Measurements from ENCODE around the gene PANK4. TPM values are rescaled to one million over a fixed set of nuclear protein-coding genes. Genes with fewer than 3 reads are reported as not detected.
A peak's percentile ranks its signal among the peaks of the same experiment; 100 is the strongest.

Gene PANK4
- total RNA-seq, 1 donor from 2014 or later = 26.3 TPM

DNA sequence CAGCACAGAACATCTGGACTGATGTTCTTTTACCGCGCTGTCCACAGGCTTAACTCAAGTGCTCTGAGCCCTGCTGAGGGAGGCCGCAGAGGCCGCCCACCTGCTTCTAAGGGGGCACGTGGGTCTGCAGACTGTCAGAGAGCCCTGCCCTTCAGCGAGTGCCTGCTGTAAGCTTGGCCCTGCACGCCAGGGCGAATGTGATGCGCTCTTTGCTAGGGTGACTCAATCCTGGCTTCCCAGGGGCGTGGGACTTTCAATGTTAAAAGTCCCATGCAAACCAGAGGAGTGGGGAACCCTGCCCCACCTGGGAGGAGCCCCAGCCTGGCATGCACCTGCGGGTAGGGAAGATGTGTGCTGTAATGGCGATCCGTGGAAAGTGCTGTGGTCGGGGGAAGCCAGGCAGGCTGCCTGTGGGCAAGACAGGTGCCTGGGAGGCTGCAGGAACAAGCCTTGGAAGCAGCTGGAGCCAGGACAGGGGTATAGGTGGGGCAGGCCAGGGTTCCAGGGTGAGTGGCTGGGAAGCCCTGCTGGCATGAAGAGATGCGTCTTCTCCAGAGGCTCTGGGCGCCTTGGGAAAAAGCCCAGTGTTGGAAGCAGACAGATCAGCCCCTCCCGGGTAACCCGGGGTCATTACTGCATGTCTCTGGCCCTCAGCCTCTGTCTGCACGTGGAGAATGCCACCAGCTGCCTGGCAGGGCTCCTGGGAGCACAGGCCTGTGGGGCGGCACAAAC, 594 bp upstream of the PANK4 start:
- Histone ChIP-seq H3K9me3 (ENCODE audit: insufficient read depth, low read depth, low read length) (no peaks in the 10 kb centered on the region), H3K79me2 (ENCODE audit: insufficient read depth, low read length) (peaks cover 40% of the 10 kb centered on the region), H3K4me3 (ENCODE audit: insufficient read depth, low read depth, low read length) (no peak overlapping the region), H3K27me3 (ENCODE audit: insufficient read depth, low read length) (peaks cover 6% of the 10 kb centered on the region), H2AFZ (ENCODE audit: low read depth, low read length) (peak overlapping the region; percentile 40), H3K9ac (ENCODE audit: low read length) (no peak overlapping the region), H3K4me2 (ENCODE audit: low read length) (peak overlapping the region; percentile 99), H4K20me1 (ENCODE audit: insufficient read depth, low read length) (peaks cover 40% of the 10 kb centered on the region), H3K4me1 (ENCODE audit: insufficient read depth, low read length) (peaks cover 40% of the 10 kb centered on the region), H3K36me3 (ENCODE audit: insufficient read depth, low read length) (peaks cover 3% of the 10 kb centered on the region), H3K27ac (ENCODE audit: low read depth, low read length) (no peak overlapping the region)
- H3K36me3 Mint-ChIP-seq (ENCODE audit: low read depth, unreplicated experiment) = peaks cover 2% of the 10 kb centered on the region
- no peaks in the 10 kb centered on the region for H3K9me3 Mint-ChIP-seq (ENCODE audit: unreplicated experiment)
- TF ChIP-seq, protein P1, sequence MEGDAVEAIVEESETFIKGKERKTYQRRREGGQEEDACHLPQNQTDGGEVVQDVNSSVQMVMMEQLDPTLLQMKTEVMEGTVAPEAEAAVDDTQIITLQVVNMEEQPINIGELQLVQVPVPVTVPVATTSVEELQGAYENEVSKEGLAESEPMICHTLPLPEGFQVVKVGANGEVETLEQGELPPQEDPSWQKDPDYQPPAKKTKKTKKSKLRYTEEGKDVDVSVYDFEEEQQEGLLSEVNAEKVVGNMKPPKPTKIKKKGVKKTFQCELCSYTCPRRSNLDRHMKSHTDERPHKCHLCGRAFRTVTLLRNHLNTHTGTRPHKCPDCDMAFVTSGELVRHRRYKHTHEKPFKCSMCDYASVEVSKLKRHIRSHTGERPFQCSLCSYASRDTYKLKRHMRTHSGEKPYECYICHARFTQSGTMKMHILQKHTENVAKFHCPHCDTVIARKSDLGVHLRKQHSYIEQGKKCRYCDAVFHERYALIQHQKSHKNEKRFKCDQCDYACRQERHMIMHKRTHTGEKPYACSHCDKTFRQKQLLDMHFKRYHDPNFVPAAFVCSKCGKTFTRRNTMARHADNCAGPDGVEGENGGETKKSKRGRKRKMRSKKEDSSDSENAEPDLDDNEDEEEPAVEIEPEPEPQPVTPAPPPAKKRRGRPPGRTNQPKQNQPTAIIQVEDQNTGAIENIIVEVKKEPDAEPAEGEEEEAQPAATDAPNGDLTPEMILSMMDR (IDR thresholded peaks at IDR 0.05; ENCODE audit: insufficient read depth, low read depth, low read length) = no peak
- TF ChIP-seq EZH2 (IDR thresholded peaks at IDR 0.05; ENCODE audit: insufficient read depth, low read length) = no peak
- H3K4me1 Mint-ChIP-seq (ENCODE audit: low read depth, unreplicated experiment) = peaks cover 14% of the 10 kb centered on the region
- DNase-seq (ENCODE audit: low read depth) (peak; percentile 29), FAIRE-seq (no peak)
- H3K27me3 Mint-ChIP-seq (ENCODE audit: low read depth, unreplicated experiment) = peaks cover 18% of the 10 kb centered on the region
- peak overlapping the region; percentile 13 for H3K27ac Mint-ChIP-seq (ENCODE audit: unreplicated experiment)
- H3K4me3 Mint-ChIP-seq (ENCODE audit: unreplicated experiment) = peak overlapping the region; percentile 47

DNA sequence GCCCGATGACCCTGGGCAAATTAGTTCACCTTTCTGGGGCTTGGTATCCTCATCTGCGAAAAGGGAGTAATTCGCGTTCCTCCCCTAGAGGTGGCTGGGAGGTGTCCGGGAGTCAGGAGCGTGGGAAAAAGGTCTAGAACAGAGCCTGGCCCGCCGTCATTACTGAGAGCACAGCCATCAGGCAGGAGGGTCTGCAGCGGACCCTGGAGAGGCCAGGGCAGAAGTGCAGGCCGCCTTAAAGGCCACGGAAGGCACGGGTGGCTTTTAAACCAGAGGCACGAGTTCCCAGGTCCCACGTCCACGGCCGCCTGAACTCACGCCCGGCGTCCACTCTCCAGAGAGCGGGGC, 850 bp downstream of the PANK4 start:
- no peaks in the 10 kb centered on the region for H3K9me3 ChIP-seq (ENCODE audit: insufficient read depth, low read depth, low read length)
- peaks cover 3% of the 10 kb centered on the region for H3K36me3 ChIP-seq (ENCODE audit: insufficient read depth, low read length)
- peaks cover 54% of the 10 kb centered on the region for H3K79me2 ChIP-seq (ENCODE audit: insufficient read depth, low read length)
- Mint-ChIP-seq H3K4me1 (ENCODE audit: low read depth, unreplicated experiment) (peaks cover 14% of the 10 kb centered on the region), H3K9me3 (ENCODE audit: unreplicated experiment) (no peaks in the 10 kb centered on the region), H3K27ac (ENCODE audit: unreplicated experiment) (no peak overlapping the region), H3K36me3 (ENCODE audit: low read depth, unreplicated experiment) (peaks cover 5% of the 10 kb centered on the region), H3K4me3 (ENCODE audit: unreplicated experiment) (peak overlapping the region; percentile 89), H3K27me3 (ENCODE audit: low read depth, unreplicated experiment) (peaks cover 9% of the 10 kb centered on the region)
- peak overlapping the region; percentile 68 for H3K27ac ChIP-seq (ENCODE audit: low read depth, low read length)
- peak overlapping the region; percentile 39 for H2AFZ ChIP-seq (ENCODE audit: low read depth, low read length)
- peak overlapping the region; percentile 91 for H3K4me3 ChIP-seq (ENCODE audit: insufficient read depth, low read depth, low read length)
- peaks cover 54% of the 10 kb centered on the region for H4K20me1 ChIP-seq (ENCODE audit: insufficient read depth, low read length)
- no peak for TF ChIP-seq EZH2 (IDR thresholded peaks at IDR 0.05; ENCODE audit: insufficient read depth, low read length)
- TF ChIP-seq, protein P1 (IDR thresholded peaks at IDR 0.05; ENCODE audit: insufficient read depth, low read depth, low read length) = no peak
- peaks cover 35% of the 10 kb centered on the region for H3K4me1 ChIP-seq (ENCODE audit: insufficient read depth, low read length)
- H3K27me3 ChIP-seq (ENCODE audit: insufficient read depth, low read length) = no peaks in the 10 kb centered on the region
- FAIRE-seq (no peak), DNase-seq (ENCODE audit: low read depth) (no peak)
- H3K9ac ChIP-seq (ENCODE audit: low read length) = peak overlapping the region; percentile 94
- peak overlapping the region; percentile 99 for H3K4me2 ChIP-seq (ENCODE audit: low read length)
